Heart right ventricle (tissue), 16 donors: ENCODE results near the gene SUSD4. TPM values are rescaled to one million over a fixed set of nuclear protein-coding genes. Genes with fewer than 3 reads are reported as not detected.
"Not testable (repeated sequence)": the region's sequence is repeated elsewhere in the genome, so short reads cannot be mapped to it uniquely, and the experiment has no call there.

Experiments used
- ATAC-seq, 8 donors: fragments of 200-7000 bp; cut with Tn5 transposase; one replicate each; pipeline ENCODE4 v1.9.1; 2020; ENCODE audit warnings: mild to moderate bottlenecking in 8 of 8, moderate library complexity in 8 of 8, moderate number of reproducible peaks in 1 of 8
- DNase-seq, 2 donors: peaks; one replicate each; pipeline ENCODE4 v3.0.0-alpha.2; 2020
- H3K27ac ChIP-seq, 10 donors: fragments of 200-600 bp; sonication (generic) in 2 of 10; one replicate each; pipeline versions ENCODE4 v1.5.0 to v1.8.0; 2020 to 2022; ENCODE audit warnings: mild to moderate bottlenecking in 3 of 10
- H3K27me3 ChIP-seq, 7 donors: fragments of 200-600 bp; one replicate each; pipeline ENCODE4 v1.8.0; 2021 to 2022; ENCODE audit warnings: mild to moderate bottlenecking in 2 of 7
- H3K36me3 ChIP-seq, 9 donors: fragments of 200-600 bp; sonication (generic) in 1 of 9; one replicate each; pipeline versions ENCODE4 v1.5.0 to v1.8.0; 2020 to 2022; ENCODE audit warnings: mild to moderate bottlenecking in 2 of 9
- H3K4me1 ChIP-seq, 9 donors: fragments of 200-600 bp; sonication (generic) in 1 of 9; one replicate each; pipeline versions ENCODE4 v1.5.0 to v1.8.0; 2020 to 2022; ENCODE audit warnings: mild to moderate bottlenecking in 4 of 9
- H3K4me3 ChIP-seq, 10 donors: fragments of 200-600 bp; sonication (generic) in 2 of 10; one replicate each; pipeline versions ENCODE4 v1.5.0 to v1.8.0; 2020 to 2022; ENCODE audit warnings: mild to moderate bottlenecking in 7 of 10, moderate library complexity in 2 of 10
- H3K9me3 ChIP-seq, 11 donors: fragments of 200-600 bp in 10 of 11; sonication (generic) in 2 of 11; one replicate each; pipeline versions ENCODE4 v1.5.0 to v1.8.0; 2013 to 2022; ENCODE audit warnings: mild to moderate bottlenecking in 2 of 11, control low read depth in 1 of 11, moderate library complexity in 1 of 11
- WGBS, 2 donors: extraction: QIAGEN DNeasy Blood & Tissue Kit; methylation state at CpG; one replicate each; pipeline ENCODE4 v1.1.7; 2013; ENCODE audit warnings: inconsistent platforms in 1 of 2; 5-methylcytosine and 5-hydroxymethylcytosine counted together
- intact Hi-C, 10 donors: fragments of 100-400 bp; cut with DNase I; formaldehyde crosslinking; loops; one replicate each; pipeline versions ENCODE4 v1.11.1 to v1.14.2; 2022
- polyA plus RNA-seq, 2 donors: library from polyadenylated mRNA; stranded (reverse); fragments of 200-250 nt; gene quantifications; one replicate each; pipeline ENCODE4 v1.2.3, GENCODE V29; 2013
- total RNA-seq, 10 donors: library from RNA; stranded (reverse); fragmentation: NEBNext Ultra II Directional in 3 of 10; extraction: Animal tissue kit (Norgen Biotek cat#: 25700) in 3 of 10; gene quantifications; one replicate each; pipeline versions ENCODE4 v1.2.1 to v1.2.4, GENCODE V29; 2021 to 2023
- TF ChIP-seq, protein P1 (sequence below), 9 donors: fragments of 200-600 bp; sonication (generic) in 2 of 9; IDR thresholded peaks; one replicate each; pipeline versions ENCODE4 v1.5.0 to v1.8.0; 2021 to 2022; ENCODE audit warnings: antibody characterized with exemption in 9 of 9, mild to moderate bottlenecking in 5 of 9, moderate library complexity in 1 of 9
- donor health status: Arrhythmogenic right ventricular cardiomyopathy.
- donor health status: ischemic (EF 13 %, LVEDD 7.1; RV severe dilation, severe dysfunction).
- donor health status: healthy with polysubstance abuse.
- donor health status: DM: no; HTN: yes; CAD: no.
- donor health status: DM: no; HTN: no; CAD: no.
- donor health status: ischemic (EF 25% LVEDD 6.9; RV normal size, moderate dysfunction).
- donor health status: ischemic (EF 25% LVEDD 5.7; RV mildly dilated, moderate dysfunction).
- donor health status: healthy.
- donor health status: DM: yes; HTN: yes; CAD: no.
- donor health status: Ischemic cardiomyopathy.
- donor health status: ischemic (EF 35%, LVEDD 5.7; RV mildly dilated, moderate dysfunction).
- donor health status: nonischemic (EF 11% LVEDD 7.7; RV severe dilation, severe dysfunction).
- donor health status: DM: yes; HTN: yes; CAD: no.
- donor health status: PGD.
- donor health status: ischemic (EF 29% LVEDD 5.4; RV normal size, mild dysfunction).
- donor health status: nonischemic (EF 23%, LVEDD 6.1; RV moderate dilation, normal function).

SUSD4 gene
- total and polyA plus RNA-seq, 12 donors = 0.99 to 36.5 (median 6.2) TPM

DNA sequence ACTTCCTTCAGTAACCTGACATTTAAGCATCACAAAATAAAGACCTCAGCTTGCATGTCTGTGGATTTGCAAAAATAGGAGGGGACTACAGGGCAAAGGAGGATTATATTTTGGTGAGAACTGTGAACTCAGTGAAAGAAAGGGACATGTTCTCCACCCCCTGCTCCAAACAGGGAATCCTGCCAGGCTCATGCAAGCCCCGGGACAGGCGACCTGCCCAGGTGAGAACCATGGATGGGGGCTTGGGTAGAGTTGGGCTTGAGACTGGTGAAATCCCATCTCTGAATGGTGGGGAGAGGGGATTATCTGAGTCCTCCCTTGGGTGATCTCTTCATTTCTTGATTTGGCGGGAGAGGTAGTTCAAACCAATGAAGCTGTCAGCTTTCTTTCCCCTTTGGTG is 110.1 kb downstream of the SUSD4 start:
- Histone ChIP-seq H3K27ac (no peak overlapping the region), H3K4me3 (no peak overlapping the region), H3K4me1 (peaks cover 0 to 3% (median 0%) of the 10 kb centered on the region in 9 donors), H3K9me3 (no peaks in the 10 kb centered on the region), H3K27me3 (no peaks in the 10 kb centered on the region), H3K36me3 (no peaks in the 10 kb centered on the region)
- TF ChIP-seq, protein P1, sequence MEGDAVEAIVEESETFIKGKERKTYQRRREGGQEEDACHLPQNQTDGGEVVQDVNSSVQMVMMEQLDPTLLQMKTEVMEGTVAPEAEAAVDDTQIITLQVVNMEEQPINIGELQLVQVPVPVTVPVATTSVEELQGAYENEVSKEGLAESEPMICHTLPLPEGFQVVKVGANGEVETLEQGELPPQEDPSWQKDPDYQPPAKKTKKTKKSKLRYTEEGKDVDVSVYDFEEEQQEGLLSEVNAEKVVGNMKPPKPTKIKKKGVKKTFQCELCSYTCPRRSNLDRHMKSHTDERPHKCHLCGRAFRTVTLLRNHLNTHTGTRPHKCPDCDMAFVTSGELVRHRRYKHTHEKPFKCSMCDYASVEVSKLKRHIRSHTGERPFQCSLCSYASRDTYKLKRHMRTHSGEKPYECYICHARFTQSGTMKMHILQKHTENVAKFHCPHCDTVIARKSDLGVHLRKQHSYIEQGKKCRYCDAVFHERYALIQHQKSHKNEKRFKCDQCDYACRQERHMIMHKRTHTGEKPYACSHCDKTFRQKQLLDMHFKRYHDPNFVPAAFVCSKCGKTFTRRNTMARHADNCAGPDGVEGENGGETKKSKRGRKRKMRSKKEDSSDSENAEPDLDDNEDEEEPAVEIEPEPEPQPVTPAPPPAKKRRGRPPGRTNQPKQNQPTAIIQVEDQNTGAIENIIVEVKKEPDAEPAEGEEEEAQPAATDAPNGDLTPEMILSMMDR (IDR thresholded peaks at IDR 0.05) = no peak
- 81 to 95% methylated on average over 3 of the region's 3 CpGs for WGBS, 2 donors
- intact Hi-C loops = no loop called here
- ATAC-seq = no peak
- DNase-seq = no peak

DNA sequence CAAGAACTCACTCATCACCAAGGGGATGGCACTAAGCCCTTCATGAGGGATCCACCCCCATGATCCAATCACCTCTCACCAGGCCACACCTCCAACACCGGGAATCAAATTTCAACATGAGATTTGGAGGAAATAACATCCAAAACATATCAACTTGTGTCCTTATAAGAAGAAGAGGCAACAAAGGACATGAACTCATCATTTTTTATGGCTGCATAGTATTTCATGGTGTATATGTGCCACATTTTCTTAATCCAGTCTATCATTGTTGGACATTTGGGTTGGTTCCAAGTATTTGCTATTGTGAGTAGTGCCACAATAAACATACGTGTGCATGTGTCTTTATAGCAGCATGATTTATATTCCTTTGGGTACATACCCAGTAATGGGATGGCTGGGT is 112.6 kb downstream of the SUSD4 start:
- not testable (repeated sequence) for ATAC-seq

DNA sequence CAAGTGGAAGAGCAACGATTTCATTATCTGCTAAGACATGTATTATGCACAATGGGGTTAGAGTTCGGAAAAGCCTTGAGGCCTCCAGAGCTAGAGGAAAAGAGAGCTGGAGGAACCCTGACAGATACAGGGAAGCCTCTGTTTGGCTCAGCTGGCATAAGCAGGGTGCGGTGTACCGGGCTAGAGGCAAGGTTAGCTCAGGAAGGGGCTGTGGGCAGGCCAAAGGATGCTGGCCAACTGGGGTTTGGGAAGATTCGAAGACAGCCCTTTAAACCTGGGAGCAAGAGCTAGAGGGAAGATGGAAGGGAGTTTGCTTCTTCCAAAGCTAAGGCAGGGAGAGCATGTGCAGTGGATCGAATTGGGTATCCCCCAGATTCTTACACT is 113.4 kb downstream of the SUSD4 start:
- Histone ChIP-seq H3K4me1 (no peaks in the 10 kb centered on the region), H3K9me3 (no peaks in the 10 kb centered on the region), H3K4me3 (no peak overlapping the region), H3K27me3 (no peaks in the 10 kb centered on the region), H3K36me3 (no peaks in the 10 kb centered on the region), H3K27ac (no peak overlapping the region)
- intact Hi-C loops = no loop called here
- 87 to 90% methylated on average over 6 of the region's 6 CpGs for WGBS, 2 donors
- peak in 1 of 8 donors; percentile 34 for ATAC-seq
- no peak for DNase-seq
- TF ChIP-seq, protein P1 (IDR thresholded peaks at IDR 0.05) = no peak

More for the DNA sequence above, 112.6 kb downstream of the SUSD4 start:
- H3K27me3 ChIP-seq, H3K36me3 ChIP-seq, H3K27ac ChIP-seq, DNase-seq, H3K4me3 ChIP-seq, H3K9me3 ChIP-seq, H3K4me1 ChIP-seq, intact Hi-C loops: not testable (repeated sequence)
- WGBS, 2 donors = 88 to 92% methylated on average over 2 of the region's 2 CpGs

DNA sequence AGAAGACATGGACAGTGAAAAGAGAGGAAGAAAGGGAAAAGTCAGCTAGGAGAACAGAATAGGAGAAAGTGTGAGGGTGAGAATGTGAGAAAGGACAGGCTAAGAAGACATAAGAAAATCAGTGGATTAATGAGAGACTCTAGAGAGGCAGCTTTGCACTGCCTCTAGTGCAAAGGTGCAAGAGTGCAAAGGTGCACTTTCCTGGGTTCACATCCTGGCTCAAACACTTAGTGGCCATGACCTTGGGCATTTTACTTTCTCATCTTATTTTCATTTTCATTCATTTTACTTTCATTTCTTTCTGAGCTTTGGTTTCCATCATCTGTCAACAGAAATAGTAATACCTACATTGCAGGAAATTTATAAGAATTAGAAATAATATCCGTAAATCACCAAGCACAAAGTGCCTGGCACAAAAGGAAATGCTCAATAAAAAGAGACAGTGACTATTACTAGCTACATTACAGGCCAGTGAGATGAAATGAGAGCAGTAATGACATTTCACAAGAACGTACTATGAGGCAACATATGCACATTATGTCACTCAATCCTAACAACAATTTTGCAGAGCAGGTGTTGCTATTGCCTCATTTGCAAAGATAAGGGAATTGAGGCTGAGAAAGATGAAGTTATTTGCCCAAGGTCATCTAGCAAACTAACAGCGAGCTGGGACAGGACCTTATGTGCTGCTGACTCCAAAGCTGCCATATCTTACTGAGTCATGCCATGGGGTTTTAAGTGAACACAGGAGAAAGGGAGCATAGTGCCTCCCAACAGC is 113.9 kb downstream of the SUSD4 start:
- ATAC-seq (peak in 1 of 8 donors; percentile 44), DNase-seq (no peak)
- Histone ChIP-seq H3K36me3 (no peaks in the 10 kb centered on the region), H3K9me3 (no peaks in the 10 kb centered on the region), H3K4me1 (no peaks in the 10 kb centered on the region), H3K27me3 (no peaks in the 10 kb centered on the region), H3K27ac (no peak overlapping the region), H3K4me3 (no peak overlapping the region)
- TF ChIP-seq, protein P1 (IDR thresholded peaks at IDR 0.05) = no peak
- intact Hi-C loops = loop anchor here in 5 of 10 donors (5.0 to 10.0 kb wide), 2 partner anchors 115 to 118 kb away; no protein-coding TSS in a partner anchor
- 86 to 89% methylated on average over 3 of the region's 3 CpGs for whole genome bisulfite sequencing, 2 donors

DNA sequence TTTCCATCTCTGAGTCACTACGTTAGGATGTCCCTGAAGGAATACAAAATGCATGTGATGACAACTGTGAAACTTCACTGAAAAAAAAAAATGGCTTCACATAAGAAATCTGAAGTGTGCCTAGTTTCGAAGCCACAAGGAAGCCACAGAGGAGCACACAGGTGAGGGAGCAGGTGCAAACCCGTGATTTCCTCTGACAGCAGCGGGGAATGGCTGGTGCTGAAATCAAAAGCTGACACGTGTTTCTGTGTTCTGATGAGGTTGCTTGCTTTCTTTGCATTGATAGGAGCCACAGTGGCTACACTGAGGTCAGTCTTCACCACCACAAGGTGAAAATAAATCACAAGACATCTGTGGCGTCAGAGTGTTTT is 115.2 kb downstream of the SUSD4 start:
- Histone ChIP-seq H3K4me3 (no peak overlapping the region), H3K9me3 (no peaks in the 10 kb centered on the region), H3K36me3 (no peaks in the 10 kb centered on the region), H3K27ac (no peak overlapping the region), H3K4me1 (no peaks in the 10 kb centered on the region), H3K27me3 (no peaks in the 10 kb centered on the region)
- no peak for ATAC-seq
- no peak for DNase-seq
- intact Hi-C loops = loop anchor here in 5 of 10 donors (5.0 to 10.0 kb wide), 2 partner anchors 114 to 116 kb away; no protein-coding TSS in a partner anchor
- 78 to 81% methylated on average over 6 of the region's 6 CpGs for WGBS, 2 donors
- TF ChIP-seq, protein P1 (IDR thresholded peaks at IDR 0.05) = no peak
